ENCODE results near the gene EXOC5.

- TF ChIP-seq EZH2 (IDR thresholded peaks at IDR 0.05; ENCODE audit: insufficient read depth, poor library complexity, severe bottlenecking) (no peak), EZH2phosphoT487 (IDR thresholded peaks at IDR 0.05; ENCODE audit: insufficient read depth, low read depth) (no peak)
Observed at GRCh38 chr14:57205938-57206337, 62.8 kb downstream of the EXOC5 start.
